Hematopoietic multipotent progenitor cell treated with erythropoietin and hydrocortisone succinate and interleukin-3 and kit ligand, for 8 days (in vitro differentiated cells): ENCODE measurements around the gene CTSA.

Experiments
- DNase-seq: peaks from one replicate; pipeline ENCODE4 v3.0.0-alpha.2; 2015

The CTSA gene

GRCh38 chr20:45890985-45891983 is at the start of gene CTSA, which contains the start of gene NEURL2:
Gene CTSA, plus strand, starts transcription at chr20:45891335. Its CDS starts 234 bp downstream, at chr20:45891569.
Gene NEURL2, minus strand, starts transcription at chr20:45891208. Its CDS starts 217 bp downstream, at chr20:45890991.
- peak; percentile 90 for DNase-seq

DNA sequence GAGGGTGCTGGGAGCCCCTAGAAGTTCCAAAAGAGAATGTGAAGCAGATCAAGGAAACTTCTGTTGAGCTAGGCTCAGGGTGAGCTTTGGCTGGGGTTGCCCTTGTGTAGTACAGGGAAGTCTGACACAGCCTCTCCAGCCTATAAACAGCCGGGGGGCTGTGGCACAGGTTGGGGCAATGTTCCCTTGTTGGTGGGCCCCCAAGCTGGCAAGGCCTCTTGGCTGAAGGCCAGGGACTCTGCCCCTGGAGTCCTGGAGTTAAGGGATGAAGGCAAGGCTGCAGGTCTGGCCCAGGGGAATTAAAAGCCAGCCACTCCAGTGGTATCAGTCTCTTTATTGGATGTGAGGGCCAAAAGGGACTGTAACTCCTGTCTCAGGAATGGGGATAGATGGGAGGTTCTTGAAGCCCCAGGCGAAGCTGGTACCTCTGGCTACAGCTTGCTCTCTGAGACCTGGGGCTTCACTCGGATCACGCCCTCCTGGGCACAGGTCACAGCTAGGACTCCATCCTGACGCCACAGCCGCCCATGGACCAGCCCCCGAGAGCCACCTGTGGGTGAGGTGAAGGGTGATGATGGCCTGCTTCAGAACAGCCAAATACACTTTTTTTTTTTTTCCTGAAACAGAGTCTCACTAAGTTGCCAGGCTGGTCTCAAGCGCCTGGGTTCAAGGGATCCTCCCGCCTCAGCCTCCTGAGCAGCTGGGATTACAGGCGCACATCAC is 49.6 kb upstream of the CTSA start:
- DNase-seq: no peak

GRCh38 chr20:45842169-45842812 is 48.8 kb upstream of the CTSA start:
- no peak for DNase-seq

GRCh38 chr20:45843506-45843905 is 47.6 kb upstream of the CTSA start:
- no peak for DNase-seq

- DNase-seq: no peak
These were observed 45.7 kb upstream of the CTSA start for GRCh38 chr20:45845452-45845851.

- DNase-seq: no peak
These were observed 42.7 kb upstream of the CTSA start for GRCh38 chr20:45848421-45848820.

- no peak for DNase-seq
These were observed 42.1 kb upstream of the CTSA start for GRCh38 chr20:45848969-45849582.

DNA sequence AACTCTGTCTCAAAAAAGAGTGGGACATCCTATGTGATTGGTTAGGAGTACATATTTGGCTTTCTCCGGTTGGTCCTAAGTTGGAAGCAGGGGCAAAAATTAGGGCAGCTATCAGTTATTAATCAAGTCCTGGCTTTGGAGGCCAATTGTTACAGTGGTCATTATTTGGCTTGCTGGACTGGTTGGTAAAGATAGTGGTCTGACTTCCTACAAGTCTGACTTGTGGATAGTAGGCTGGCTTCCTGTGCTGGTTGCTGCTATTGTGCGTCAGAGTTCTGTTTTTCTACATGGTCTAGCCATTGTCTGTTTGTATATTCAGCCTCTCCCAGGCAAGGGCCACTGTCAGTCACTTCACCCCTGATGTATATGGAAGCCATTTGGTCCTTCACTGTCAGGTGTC is 40.9 kb upstream of the CTSA start:
- DNase-seq: no peak

DNA sequence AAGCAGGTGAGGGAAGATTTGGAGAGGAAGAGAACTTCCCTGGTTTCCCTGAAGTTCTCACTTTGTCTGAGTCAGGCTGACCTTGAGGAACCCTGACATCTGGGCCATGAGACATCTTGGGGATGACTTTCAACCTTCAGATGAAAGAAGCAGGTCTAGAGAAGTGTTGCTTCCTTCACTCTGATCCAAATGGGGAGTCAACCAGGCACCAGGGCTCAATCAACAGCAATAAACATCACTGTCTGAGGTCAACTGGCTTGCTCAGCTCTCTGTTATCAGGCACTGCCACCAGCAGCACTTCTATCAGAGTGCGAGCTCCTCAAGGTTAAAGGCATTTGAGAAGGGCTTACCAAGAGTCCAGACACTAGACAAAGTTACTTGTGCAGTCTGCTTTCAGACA is 40.2 kb upstream of the CTSA start:
- DNase-seq: peak; percentile 86

DNA sequence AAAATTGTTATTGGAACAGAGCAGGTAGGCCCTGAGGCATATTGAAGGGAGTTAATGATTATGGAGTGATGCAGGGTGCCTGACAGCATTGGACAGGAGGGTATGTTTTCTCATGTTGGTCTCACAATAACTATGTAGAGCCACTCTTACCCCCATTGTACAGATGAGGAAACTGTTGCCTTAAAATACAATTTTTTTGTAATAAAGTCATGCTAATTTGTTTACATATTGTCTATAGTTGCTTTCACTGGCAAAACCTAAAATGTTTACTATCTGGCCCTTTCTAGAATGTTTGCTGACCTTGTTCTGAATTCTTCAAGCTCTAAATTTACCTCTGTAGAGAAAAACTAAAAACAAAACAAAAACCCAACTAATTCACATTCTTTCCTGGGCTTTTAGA is 39.6 kb upstream of the CTSA start:
- no peak for DNase-seq

GRCh38 chr20:45852326-45852725 is 38.8 kb upstream of the CTSA start:
- peak; percentile 50 for DNase-seq

DNA sequence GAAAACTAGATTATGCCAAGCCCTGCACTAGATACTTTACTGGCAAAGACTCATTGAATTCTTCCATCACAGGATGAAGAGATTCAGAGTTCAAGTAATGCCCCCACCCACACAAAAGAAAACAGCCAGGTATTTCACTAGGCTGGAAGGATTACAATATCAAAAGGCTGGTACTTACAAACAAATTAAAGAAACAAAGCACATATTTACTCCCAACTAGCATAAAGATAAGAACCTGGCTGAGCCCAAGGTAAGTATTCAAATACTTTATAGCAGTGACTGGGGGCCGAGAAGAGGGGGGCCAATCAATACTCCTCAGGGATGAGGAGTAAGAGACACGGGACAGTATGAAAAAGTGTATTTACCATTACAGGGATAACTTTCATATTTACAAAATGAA is 37.7 kb upstream of the CTSA start:
- no peak for DNase-seq

DNA sequence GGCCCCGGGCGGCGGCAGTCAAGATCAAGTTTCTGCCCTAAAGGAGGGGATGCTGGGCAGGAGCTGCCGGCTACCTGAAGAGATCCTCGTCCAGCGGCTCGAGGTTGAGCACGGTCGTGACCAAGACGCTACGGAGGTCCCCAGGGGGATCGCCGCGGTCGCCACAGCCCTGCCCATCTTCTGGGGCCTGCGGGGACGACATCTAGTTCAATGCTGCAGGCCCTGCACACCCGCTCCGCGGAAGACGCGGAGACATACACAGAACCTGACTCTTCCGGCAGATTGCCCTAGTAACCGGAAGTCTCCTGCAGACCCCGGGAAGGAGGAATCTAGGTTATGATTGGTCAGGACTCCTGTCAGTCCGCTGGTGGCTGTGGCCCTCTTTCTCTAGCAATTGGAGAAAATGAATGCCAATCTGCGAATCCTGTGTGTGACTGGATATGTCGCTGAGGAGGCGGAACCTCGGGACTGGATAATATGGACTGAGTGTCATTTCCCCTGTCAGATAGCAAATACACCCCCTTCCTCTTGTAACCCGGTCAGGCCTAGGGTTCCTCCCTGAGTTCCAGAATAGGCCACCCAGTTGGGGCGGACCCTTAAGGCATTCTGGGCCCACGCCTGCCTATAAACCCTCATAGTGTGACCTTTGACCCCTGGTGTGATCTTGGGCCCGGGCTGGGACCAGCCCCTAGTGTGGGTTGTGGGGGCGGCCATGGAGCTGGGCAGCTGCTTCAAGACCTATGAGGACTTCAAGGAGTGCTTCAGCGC is 33.8 kb upstream of the CTSA start, which contains the start of the genes ACOT8 and ZSWIM3:
Gene ACOT8, minus strand, starts transcription at position 279 of the 768 bp plus-strand sequence. Its CDS starts 77 bp downstream, at position 202.
Gene ZSWIM3, plus strand, starts transcription at position 501 of the 768 bp plus-strand sequence. Its CDS starts 212 bp downstream, at position 713.
- DNase-seq: peak; percentile 100

DNA sequence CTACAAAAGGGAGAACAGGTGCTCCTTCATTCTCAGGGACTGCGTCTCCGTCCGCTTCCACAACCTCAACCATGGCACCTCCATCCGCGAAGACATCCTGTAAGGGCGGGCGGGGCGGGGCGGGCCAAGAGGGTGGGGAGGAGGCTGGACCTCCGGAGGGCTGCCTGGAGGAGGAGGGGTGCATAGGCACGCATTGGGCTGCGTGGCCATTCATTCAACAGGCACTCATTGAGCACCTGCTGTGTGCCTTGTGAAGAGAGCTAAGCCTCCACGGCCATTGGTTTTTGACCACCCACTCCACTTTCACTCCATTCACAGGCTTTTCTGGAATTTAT is 33.3 kb upstream of the CTSA start:
- no peak for DNase-seq

- no peak for DNase-seq
These were observed 31.2 kb upstream of the CTSA start for GRCh38 chr20:45859916-45860315.

DNA sequence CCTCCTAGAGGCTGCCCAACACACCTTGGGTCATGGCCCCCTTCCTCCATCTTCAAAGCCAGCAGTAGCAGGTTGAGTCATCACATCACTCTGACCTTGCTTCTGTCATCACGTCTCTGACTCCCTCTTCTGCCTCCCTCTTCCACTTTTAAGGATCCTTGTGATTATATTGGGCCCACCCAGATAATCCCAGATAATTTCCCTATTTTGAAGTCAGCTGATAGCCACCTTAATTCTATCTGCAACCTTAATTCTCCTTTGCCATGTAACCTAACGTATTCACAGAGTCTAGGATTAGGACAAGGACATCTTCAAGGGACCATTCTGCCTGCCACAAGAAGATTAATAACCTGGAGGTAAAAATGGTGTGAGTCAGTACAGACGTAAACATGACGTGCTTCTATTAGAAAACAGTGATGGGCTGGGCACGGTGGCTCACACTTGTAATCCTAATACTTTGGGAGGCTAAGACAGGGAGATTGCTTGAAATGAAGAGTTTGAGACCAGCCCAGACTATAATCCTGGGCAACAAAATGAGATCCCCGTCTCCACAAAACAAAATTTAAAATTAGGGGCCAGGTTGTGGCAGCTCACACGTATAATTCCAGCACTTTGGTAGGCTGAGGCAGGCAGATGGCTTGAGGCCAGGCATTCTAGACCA is 30.4 kb upstream of the CTSA start:
- DNase-seq: no peak

- DNase-seq: peak; percentile 78
These were observed 29.7 kb upstream of the CTSA start for GRCh38 chr20:45861221-45862075.

- no peak for DNase-seq
These were observed 27.3 kb upstream of the CTSA start for GRCh38 chr20:45863543-45864470.

GRCh38 chr20:45866454-45866853 is 24.7 kb upstream of the CTSA start:
- no peak for DNase-seq
